Prostate gland (tissue), 2 donors: ENCODE results near the gene ZNF581.

Experiments used
- POLR2AphosphoS5 ChIP-seq: sonication (generic); formaldehyde crosslinking; IDR thresholded peaks from one replicate; pipeline ENCODE4 v1.6.1; 2017; ENCODE audit warnings: antibody characterized with exemption
- TF ChIP-seq, protein P1 (sequence below), 4 experiments: fragments of 200-600 bp in 2 of 4; fragments of 450-650 bp in 2 of 4; sonication (generic) in 2 of 4; IDR thresholded peaks; 1 replicate in 3 of 4; 2 replicates in 1 of 4; pipeline ENCODE4 v1.5.1; 2016 to 2019; ENCODE audit warnings: antibody characterized with exemption in 4 of 4, mild to moderate bottlenecking in 2 of 4, moderate library complexity in 2 of 4

DNA sequence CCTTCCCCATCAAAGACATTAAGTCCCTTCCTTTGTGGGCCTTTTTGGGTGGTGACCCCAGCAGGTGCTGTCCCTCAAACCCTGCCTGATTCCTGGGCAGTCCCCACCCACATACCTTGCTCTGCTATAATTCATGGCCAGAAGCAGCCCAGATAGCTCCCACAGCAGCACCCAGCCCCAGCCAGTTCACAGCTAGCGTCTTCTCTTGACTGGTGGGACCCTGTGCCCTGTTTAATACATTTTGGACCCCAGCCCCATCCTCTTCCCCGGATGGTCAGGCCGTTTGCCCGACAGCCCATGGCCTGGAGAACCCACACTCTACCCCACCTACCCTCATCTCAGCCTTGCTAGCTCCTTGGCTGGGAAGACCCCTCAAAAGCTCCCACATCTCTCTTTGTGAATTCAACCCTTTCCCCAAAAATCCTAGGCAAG lies 6.7 kb downstream of the ZNF581 start:
- TF ChIP-seq, protein P1, sequence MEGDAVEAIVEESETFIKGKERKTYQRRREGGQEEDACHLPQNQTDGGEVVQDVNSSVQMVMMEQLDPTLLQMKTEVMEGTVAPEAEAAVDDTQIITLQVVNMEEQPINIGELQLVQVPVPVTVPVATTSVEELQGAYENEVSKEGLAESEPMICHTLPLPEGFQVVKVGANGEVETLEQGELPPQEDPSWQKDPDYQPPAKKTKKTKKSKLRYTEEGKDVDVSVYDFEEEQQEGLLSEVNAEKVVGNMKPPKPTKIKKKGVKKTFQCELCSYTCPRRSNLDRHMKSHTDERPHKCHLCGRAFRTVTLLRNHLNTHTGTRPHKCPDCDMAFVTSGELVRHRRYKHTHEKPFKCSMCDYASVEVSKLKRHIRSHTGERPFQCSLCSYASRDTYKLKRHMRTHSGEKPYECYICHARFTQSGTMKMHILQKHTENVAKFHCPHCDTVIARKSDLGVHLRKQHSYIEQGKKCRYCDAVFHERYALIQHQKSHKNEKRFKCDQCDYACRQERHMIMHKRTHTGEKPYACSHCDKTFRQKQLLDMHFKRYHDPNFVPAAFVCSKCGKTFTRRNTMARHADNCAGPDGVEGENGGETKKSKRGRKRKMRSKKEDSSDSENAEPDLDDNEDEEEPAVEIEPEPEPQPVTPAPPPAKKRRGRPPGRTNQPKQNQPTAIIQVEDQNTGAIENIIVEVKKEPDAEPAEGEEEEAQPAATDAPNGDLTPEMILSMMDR (IDR thresholded peaks at IDR 0.05): no peak
- TF ChIP-seq POLR2AphosphoS5: no peak
